Upper lobe of left lung (tissue), 6 donors: ENCODE results near the gene DTX1. TPM values are rescaled to one million over a fixed set of nuclear protein-coding genes. Genes with fewer than 3 reads are reported as not detected.

Source experiments
- ATAC-seq, 2 donors: fragments of 200-7000 bp; cut with Tn5 transposase; one replicate each; pipeline ENCODE4 v1.9.1; 2022; ENCODE audit warnings: mild to moderate bottlenecking in 2 of 2, moderate library complexity in 2 of 2; ENCODE audit not compliant: low FRiP score in 2 of 2
- DNase-seq, 2 donors: peaks; one replicate each; pipeline ENCODE4 v3.0.0-alpha.2; 2019 to 2020
- H3K27ac ChIP-seq, 4 donors: fragments of 200-600 bp; sonication (generic); one replicate each; pipeline ENCODE4 v1.5.1; 2016 to 2019
- H3K27me3 ChIP-seq, 4 donors: fragments of 200-600 bp; sonication (generic); one replicate each; pipeline ENCODE4 v1.5.1; 2017 to 2019
- H3K36me3 ChIP-seq, 4 donors: fragments of 200-600 bp; sonication (generic); one replicate each; pipeline ENCODE4 v1.5.1; 2016 to 2019
- H3K4me1 ChIP-seq, 4 donors: fragments of 200-600 bp; sonication (generic); one replicate each; pipeline ENCODE4 v1.5.1; 2018 to 2019
- H3K4me3 ChIP-seq, 4 donors: fragments of 200-600 bp; sonication (generic); one replicate each; pipeline ENCODE4 v1.5.1; 2017 to 2019; ENCODE audit warnings: mild to moderate bottlenecking in 2 of 4, moderate library complexity in 1 of 4
- H3K9me3 ChIP-seq, 4 donors: fragments of 200-600 bp; sonication (generic); one replicate each; pipeline ENCODE4 v1.5.1; 2018 to 2019
- CTCF ChIP-seq, 6 experiments: fragments of 450-650 bp in 4 of 6; fragments of 200-600 bp in 2 of 6; sonication (generic) in 2 of 6; IDR thresholded peaks; one replicate each; pipeline ENCODE4 v1.5.1; 2016 to 2019; ENCODE audit warnings: antibody characterized with exemption in 6 of 6
- EP300 ChIP-seq, 4 donors: sonication (generic); formaldehyde crosslinking; IDR thresholded peaks; one replicate each; pipeline ENCODE4 v1.5.1; 2017; ENCODE audit warnings: antibody characterized with exemption in 4 of 4, control low read depth in 2 of 4
- POLR2A ChIP-seq, 4 donors: fragments of 450-650 bp; IDR thresholded peaks; one replicate each; pipeline ENCODE4 v1.5.1; 2016 to 2017; ENCODE audit warnings: antibody characterized with exemption in 4 of 4, mild to moderate bottlenecking in 2 of 4
- POLR2AphosphoS5 ChIP-seq, 2 donors: sonication (generic); formaldehyde crosslinking; IDR thresholded peaks; one replicate each; pipeline ENCODE4 v1.5.1; 2017; ENCODE audit warnings: antibody characterized with exemption in 2 of 2
- WGBS, 2 donors: methylation state at CpG; one replicate each; pipeline ENCODE4 v1.1.5; 2017 to 2018; 5-methylcytosine and 5-hydroxymethylcytosine counted together
- total RNA-seq, 6 donors: library from RNA; depleted of rRNA in 4 of 6; stranded (reverse); fragments of >200 nt in 4 of 6; gene quantifications; one replicate each; pipeline versions ENCODE4 v1.1.0 to v1.2.1, GENCODE V29; 2016 to 2021
- donor health status: DM: no; HTN: no; CAD: no; lungs with moderate emphysema.
- donor health status: DM: no; HTN: yes; CAD: no; lungs with severe emphysema.

Gene DTX1
- total RNA-seq, 6 donors from 2014 or later = under 0.01 to 7.0 (median 3.6) TPM

GRCh38 chr12:113096675-113097461 lies 40.3 kb downstream of the DTX1 start:
- ATAC-seq (no peak), DNase-seq (peak in 1 of 2 donors; percentile 73)
- no peak overlapping the region for H3K27ac ChIP-seq
- no peaks in the 10 kb centered on the region for H3K9me3 ChIP-seq
- WGBS, 2 donors = 84% methylated on average over 11 to 30 of the region's 30 CpGs
- H3K4me1 ChIP-seq = peaks cover 6 to 21% (median 15%) of the 10 kb centered on the region in 4 donors
- H3K36me3 ChIP-seq = no peaks in the 10 kb centered on the region
- no peak overlapping the region for H3K4me3 ChIP-seq
- peaks cover 0 to 5% (median 0%) of the 10 kb centered on the region in 4 donors for H3K27me3 ChIP-seq
- no peak for TF ChIP-seq POLR2A (IDR thresholded peaks at IDR 0.05)
- no peak for TF ChIP-seq POLR2AphosphoS5 (IDR thresholded peaks at IDR 0.05)
- no peak for TF ChIP-seq EP300 (IDR thresholded peaks at IDR 0.05)
- TF ChIP-seq CTCF (IDR thresholded peaks at IDR 0.05) = no peak

GRCh38 chr12:113097716-113098440 lies 41.3 kb downstream of the DTX1 start:
- peak in 1 of 2 donors; percentile 42 for ATAC-seq
- Histone ChIP-seq H3K4me1 (peaks cover 6 to 17% (median 12%) of the 10 kb centered on the region in 4 donors), H3K27ac (no peak overlapping the region), H3K27me3 (peaks cover 0 to 5% (median 0%) of the 10 kb centered on the region in 4 donors), H3K9me3 (no peaks in the 10 kb centered on the region), H3K4me3 (no peak overlapping the region), H3K36me3 (no peaks in the 10 kb centered on the region)
- DNase-seq = no peak
- WGBS, 2 donors = 55 to 56% methylated on average over 12 to 14 of the region's 14 CpGs
- TF ChIP-seq POLR2AphosphoS5 (IDR thresholded peaks at IDR 0.05) = no peak
- no peak for TF ChIP-seq POLR2A (IDR thresholded peaks at IDR 0.05)
- no peak for TF ChIP-seq EP300 (IDR thresholded peaks at IDR 0.05)
- no peak for TF ChIP-seq CTCF (IDR thresholded peaks at IDR 0.05)

DNA sequence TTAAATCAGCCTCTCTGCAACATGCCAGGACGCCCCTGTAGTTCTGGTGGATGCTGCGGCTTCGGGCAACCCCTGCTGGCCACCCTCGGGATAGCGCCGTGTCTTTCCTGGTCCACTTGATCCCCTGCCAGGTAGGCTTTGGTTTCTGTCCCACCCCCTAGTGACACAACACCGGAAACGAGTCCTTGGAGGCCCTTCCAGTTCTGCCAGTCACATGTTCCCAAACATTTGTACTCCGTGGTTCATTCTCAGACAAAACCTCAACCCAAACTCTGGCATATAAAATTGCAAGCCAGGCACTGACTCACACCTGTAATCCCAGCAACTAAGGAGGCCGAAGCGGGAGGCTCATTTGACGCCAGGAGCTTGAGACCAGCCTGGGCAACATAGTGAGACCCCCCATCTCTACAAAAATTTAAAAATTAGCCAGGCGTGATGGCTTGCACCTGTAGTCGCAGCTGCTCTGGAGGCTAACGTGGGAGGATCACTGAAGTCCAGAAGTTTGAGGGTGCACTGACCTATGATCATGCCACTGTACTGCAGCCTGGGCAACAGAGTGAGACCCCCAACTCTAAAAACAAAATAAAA lies 42.0 kb downstream of the DTX1 start:
- H3K27me3 ChIP-seq = no peaks in the 10 kb centered on the region
- no peak overlapping the region for H3K27ac ChIP-seq
- no peak for TF ChIP-seq EP300 (IDR thresholded peaks at IDR 0.05)
- peak; percentile 74 to 90 (median 84) for TF ChIP-seq CTCF (IDR thresholded peaks at IDR 0.05)
- peak in 1 of 2 donors; percentile 8 for TF ChIP-seq POLR2AphosphoS5 (IDR thresholded peaks at IDR 0.05)
- WGBS, 2 donors = 27 to 32% methylated on average over 14 to 15 of the region's 15 CpGs
- H3K4me1 ChIP-seq = peaks cover 5 to 11% (median 7%) of the 10 kb centered on the region in 4 donors
- DNase-seq (peak; percentile 86 to 90), ATAC-seq (peak; percentile 84 to 91)
- H3K36me3 ChIP-seq = no peaks in the 10 kb centered on the region
- H3K9me3 ChIP-seq = no peaks in the 10 kb centered on the region
- no peak overlapping the region for H3K4me3 ChIP-seq

GRCh38 chr12:113099364-113099763 lies 42.8 kb downstream of the DTX1 start:
- ATAC-seq (no peak), DNase-seq (no peak)
- H3K4me1 ChIP-seq = peaks cover 4 to 16% (median 9%) of the 10 kb centered on the region in 4 donors
- no peaks in the 10 kb centered on the region for H3K36me3 ChIP-seq
- TF ChIP-seq POLR2A (IDR thresholded peaks at IDR 0.05) (no peak), CTCF (IDR thresholded peaks at IDR 0.05) (no peak), POLR2AphosphoS5 (IDR thresholded peaks at IDR 0.05) (no peak), EP300 (IDR thresholded peaks at IDR 0.05) (no peak)
- no peaks in the 10 kb centered on the region for H3K27me3 ChIP-seq
- H3K9me3 ChIP-seq = no peaks in the 10 kb centered on the region
- no peak overlapping the region for H3K4me3 ChIP-seq
- H3K27ac ChIP-seq = no peak overlapping the region
